GM19438 (cell line): ENCODE measurements around the gene GALNT2.

Source experiments
- ATAC-seq: cut with Tn5 transposase; IDR thresholded peaks from one replicate; pipeline ENCODE4 v1.9.1; 2021; ENCODE audit warnings: low read depth; ENCODE audit not compliant: unreplicated experiment

Gene GALNT2

GRCh38 chr1:230141797-230142607, 75.0 kb downstream of the GALNT2 start:
- no peak for ATAC-seq

- no peak for ATAC-seq
Observed at GRCh38 chr1:230142608-230143210, 75.7 kb downstream of the GALNT2 start.

- no peak for ATAC-seq
Observed at GRCh38 chr1:230143534-230143933, 76.5 kb downstream of the GALNT2 start.

- ATAC-seq, result no peak
Observed at GRCh38 chr1:230144010-230144614, 77.1 kb downstream of the GALNT2 start.

- ATAC-seq, result no peak
Observed at GRCh38 chr1:230144758-230145504, 77.9 kb downstream of the GALNT2 start.

GRCh38 chr1:230145505-230145899, 78.5 kb downstream of the GALNT2 start:
- no peak for ATAC-seq

- ATAC-seq, result no peak
Observed at GRCh38 chr1:230145953-230146476, 79.0 kb downstream of the GALNT2 start.

- ATAC-seq, result no peak
Observed at GRCh38 chr1:230146709-230147108, 79.7 kb downstream of the GALNT2 start.

GRCh38 chr1:230147253-230148125, 80.5 kb downstream of the GALNT2 start:
- no peak for ATAC-seq

- ATAC-seq, result no peak
Observed at GRCh38 chr1:230148126-230148652, 81.2 kb downstream of the GALNT2 start.

GRCh38 chr1:230148768-230149469, 81.9 kb downstream of the GALNT2 start:
- no peak for ATAC-seq

- ATAC-seq, result peak; percentile 83
Observed at GRCh38 chr1:230149751-230150584, 82.9 kb downstream of the GALNT2 start.

GRCh38 chr1:230150615-230151014, 83.6 kb downstream of the GALNT2 start:
- ATAC-seq, result no peak

GRCh38 chr1:230151924-230152468, 85.0 kb downstream of the GALNT2 start:
- no peak for ATAC-seq

GRCh38 chr1:230152999-230153398, 86.0 kb downstream of the GALNT2 start:
- ATAC-seq, result no peak

- no peak for ATAC-seq
Observed at GRCh38 chr1:230153641-230154296, 86.7 kb downstream of the GALNT2 start.

GRCh38 chr1:230155021-230155420, 88.0 kb downstream of the GALNT2 start:
- ATAC-seq, result no peak
